Fibroblast of skin of right biceps (primary cell): Measurements from ENCODE around the gene PPP1R12B.
A peak's percentile ranks its signal among the peaks of the same experiment; 100 is the strongest.
"Not testable (repeated sequence)": the region's sequence is repeated elsewhere in the genome, so short reads cannot be mapped to it uniquely, and the experiment has no call there.

Experiments
- DNase-seq: peaks from one replicate; pipeline ENCODE4 v3.0.0-alpha.2; 2013

Gene PPP1R12B

DNA sequence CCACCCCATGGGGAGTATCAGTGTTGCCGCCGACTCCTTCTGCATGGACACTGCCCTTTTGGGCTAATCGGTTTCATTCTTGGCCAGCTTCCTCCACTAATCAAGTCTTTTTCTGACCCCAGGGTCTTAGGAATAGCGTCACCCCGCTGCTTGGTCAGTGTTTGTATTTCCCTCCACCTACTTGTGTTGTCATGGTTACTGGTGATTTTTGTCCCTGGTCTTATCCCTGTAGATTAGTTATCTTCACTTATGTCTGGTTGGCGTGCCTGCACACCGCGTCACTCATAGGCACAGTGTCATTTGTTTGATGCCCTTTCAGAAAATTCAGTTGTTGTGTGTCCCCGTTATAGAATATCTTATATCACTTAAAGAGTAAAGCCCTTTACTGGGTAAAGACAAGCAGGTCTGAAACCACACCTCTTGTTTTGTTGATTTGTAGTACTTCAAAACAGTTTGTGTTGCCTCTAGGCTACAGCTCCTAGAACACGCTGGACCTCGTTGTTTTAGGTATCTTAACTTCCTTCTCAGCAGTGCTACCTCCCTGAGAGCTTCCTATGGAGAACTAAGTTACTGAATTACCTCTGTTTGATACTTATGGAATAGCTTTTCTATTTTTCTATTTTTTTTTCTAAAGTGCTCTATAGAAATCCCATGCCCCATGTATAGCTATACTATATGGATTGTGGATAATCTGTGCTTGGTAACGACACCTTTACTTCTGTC lies 868 bp downstream of the PPP1R12B start:
- peak; percentile 42 for DNase-seq

DNA sequence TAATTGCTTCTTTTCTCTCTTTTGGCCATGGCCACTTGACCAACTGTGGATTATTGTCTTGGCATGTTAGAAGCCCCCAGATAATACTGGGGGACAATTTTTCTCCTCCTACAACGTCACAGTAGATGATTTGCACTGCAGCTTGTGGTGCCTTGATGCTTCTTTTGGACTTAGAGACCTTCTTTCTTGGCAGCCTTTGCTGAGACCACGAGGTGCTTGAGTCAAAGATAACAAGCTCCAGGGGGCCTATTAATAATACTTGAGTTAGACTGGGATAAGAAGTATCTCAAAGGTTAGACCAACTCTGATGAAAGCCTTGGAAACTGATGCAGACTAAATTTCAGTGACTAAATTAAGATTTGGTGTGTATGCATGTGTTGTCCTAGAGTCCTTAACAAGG lies 3.2 kb downstream of the PPP1R12B start:
- peak; percentile 38 for DNase-seq

GRCh38 chr1:202352583-202353197 lies 4.2 kb downstream of the PPP1R12B start:
- not testable (repeated sequence) for DNase-seq

GRCh38 chr1:202355944-202356553 lies 7.5 kb downstream of the PPP1R12B start:
- no peak for DNase-seq

- DNase-seq: no peak
Measured at GRCh38 chr1:202357506-202357905, 9.0 kb downstream of the PPP1R12B start.

GRCh38 chr1:202361224-202361623 lies 12.7 kb downstream of the PPP1R12B start:
- DNase-seq: no peak

- no peak for DNase-seq
Measured at GRCh38 chr1:202361701-202362100, 13.2 kb downstream of the PPP1R12B start.

GRCh38 chr1:202362212-202362611 lies 13.7 kb downstream of the PPP1R12B start:
- no peak for DNase-seq

- peak; percentile 37 for DNase-seq
Measured at GRCh38 chr1:202365092-202365815, 16.8 kb downstream of the PPP1R12B start.

DNA sequence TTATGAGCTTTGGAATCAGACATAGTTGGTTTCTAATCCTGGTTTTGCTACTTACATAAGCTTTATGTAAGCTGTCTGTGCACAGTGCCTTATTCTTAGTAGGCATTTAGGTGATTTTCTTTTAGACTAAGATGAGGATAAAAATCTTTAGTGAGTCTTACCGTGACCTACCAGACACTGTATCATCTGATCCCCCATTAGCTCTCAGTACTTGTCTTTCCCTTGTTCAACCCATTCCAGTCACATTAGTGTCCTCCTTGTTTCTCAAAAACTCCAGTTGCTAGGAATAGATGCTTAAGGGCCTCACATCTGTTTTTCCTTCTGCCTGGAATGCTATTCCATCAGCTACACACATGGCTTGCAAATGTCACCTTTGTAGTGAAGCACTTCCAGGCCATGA lies 18.8 kb downstream of the PPP1R12B start:
- DNase-seq: peak; percentile 56

DNA sequence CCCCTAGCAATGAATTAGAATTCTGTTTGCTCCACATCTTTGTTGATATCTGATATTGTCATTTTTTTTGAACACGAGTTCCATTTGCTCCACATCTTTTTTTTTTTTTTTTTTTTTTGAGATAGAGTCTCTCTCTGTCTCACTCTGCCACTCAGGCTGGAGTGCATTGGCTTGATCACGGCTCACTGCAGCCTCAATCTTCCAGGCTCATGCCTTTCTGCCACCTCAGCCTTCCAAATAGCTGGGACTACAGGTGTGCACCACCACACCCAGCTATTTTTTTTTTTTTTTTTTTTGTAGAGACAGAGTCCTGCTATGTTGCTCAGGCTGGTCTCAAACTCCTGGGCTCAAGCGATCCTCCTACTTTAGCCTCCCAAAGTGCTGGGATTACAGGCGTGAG lies 22.4 kb downstream of the PPP1R12B start:
- not testable (repeated sequence) for DNase-seq

- no peak for DNase-seq
Measured at GRCh38 chr1:202374099-202374498, 25.6 kb downstream of the PPP1R12B start.

- DNase-seq: not testable (repeated sequence)
Measured at GRCh38 chr1:202375175-202375574, 26.7 kb downstream of the PPP1R12B start.

DNA sequence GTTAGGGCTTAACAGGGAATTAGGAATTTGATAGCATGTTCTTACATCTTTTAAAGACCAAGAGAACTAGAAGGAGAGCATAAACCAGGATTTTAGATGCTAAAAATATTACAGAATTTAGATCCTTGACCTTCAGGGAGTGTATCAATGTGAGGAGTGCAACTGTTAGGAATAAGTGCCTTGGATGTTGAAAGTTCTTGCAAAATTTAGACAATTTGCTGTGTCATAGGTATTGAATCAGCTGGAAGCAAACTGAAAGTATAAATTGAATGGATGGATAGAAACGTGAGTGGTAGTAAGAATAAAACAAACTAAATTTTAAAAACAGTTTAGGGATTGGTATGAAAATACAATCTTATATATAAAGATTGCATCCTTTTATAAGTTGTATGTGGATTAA lies 27.7 kb downstream of the PPP1R12B start:
- peak; percentile 9 for DNase-seq

DNA sequence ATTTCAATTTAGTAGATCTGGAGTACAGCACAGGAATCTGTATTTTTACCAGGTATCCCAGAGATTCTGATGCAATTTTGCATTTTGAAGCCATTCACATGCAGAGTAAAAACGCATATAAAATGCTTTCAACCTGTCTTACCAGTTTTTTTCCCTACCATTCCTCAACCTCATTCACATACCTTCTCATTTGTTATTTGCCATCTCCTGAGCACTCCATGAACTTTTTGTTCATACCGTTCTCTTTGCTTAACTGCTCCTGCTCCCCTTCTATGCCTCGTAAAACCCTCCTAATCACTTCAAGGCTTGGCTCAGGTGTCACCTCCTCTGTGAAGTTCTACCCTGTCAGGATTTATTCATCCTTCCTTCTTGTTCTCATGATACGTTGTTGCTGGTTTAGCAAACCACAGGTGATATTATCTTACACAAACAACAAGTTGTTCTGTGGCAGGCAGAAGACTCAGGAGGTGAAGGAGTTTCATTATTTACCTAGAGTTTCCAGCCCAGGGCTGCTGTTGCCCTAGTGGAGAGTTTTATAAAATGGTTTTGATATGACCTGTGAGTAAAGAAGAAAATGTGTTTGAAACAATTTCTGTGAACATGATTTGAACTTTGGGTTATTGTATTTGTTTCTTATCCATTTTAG lies 31.5 kb downstream of the PPP1R12B start:
- DNase-seq: not testable (repeated sequence)

- peak; percentile 21 for DNase-seq
Measured at GRCh38 chr1:202380535-202380934, 32.0 kb downstream of the PPP1R12B start.

GRCh38 chr1:202381867-202382266 lies 33.4 kb downstream of the PPP1R12B start:
- DNase-seq: not testable (repeated sequence)

- DNase-seq: peak; percentile 66
Measured at GRCh38 chr1:202395831-202396230, 47.3 kb downstream of the PPP1R12B start.

GRCh38 chr1:202397256-202397655 lies 48.8 kb downstream of the PPP1R12B start:
- no peak for DNase-seq

DNA sequence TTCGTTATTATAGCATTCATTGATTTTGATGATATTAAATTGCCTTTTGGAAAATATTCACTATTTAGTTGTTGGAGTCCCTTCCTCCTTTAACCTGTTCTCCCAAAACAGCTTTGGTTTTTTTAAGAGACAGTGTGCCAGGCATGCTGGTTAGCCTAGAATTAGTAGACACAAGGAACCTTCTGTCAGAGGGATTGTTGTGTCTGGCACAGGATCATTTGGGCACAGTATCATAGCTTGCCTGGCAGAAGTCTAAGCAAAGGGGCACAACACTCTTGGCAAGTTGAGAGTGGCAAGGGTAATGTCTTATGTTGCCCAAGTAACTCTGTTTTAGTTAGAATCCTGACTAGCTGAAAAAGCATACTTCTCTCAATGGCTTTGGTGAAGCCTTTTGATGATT lies 49.9 kb downstream of the PPP1R12B start:
- DNase-seq: not testable (repeated sequence)

GRCh38 chr1:202401771-202402170 lies 53.3 kb downstream of the PPP1R12B start:
- not testable (repeated sequence) for DNase-seq

DNA sequence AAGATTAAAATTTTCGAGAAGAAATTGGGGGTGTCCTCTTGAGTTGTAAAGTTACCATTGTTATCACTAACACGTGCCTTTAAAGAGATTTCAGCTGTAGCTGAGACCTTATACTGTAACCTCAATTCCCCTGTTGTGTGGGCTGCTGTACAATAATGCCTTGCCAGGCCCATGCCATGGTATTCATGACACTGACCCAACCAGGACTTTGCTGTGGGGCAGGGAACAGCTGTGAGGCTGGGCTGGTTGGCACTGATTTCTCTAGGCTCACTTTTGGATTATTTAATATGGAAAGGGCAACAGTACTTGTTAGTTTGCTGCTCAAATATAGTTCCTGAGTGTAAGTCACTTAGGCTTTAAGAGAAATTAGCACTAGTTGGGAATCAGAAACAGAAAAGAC lies 54.9 kb downstream of the PPP1R12B start:
- DNase-seq: not testable (repeated sequence)

- DNase-seq: no peak
Measured at GRCh38 chr1:202405928-202406327, 57.4 kb downstream of the PPP1R12B start.
